ENCODE measurements around the gene CLEC3A. TPM values are rescaled to one million over a fixed set of nuclear protein-coding genes. Genes with fewer than 3 reads are reported as not detected.

Gene CLEC3A
- polyA plus RNA-seq, 1 donor (not counting 4 experiments of a cell fraction or from before 2014, with no cell fraction given): not detected

DNA sequence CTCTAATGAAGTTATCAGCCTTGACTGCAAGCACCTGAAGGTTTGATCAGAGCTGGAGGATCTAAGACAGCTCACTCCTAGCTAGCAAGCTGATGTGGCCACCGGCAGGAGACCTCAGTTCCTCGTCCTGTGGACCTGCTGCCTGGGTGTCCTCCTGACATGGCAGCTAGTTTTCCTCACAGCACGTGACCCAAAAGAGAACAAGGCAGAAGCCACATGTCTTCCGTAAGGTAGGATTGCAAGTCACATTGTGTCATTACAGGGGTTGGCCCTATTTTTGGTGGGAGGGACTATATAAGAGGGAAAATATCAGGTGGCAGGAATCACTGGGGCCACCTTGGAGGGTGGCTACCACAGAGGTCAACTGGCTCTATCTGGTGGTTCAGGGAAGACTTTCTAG is 59.0 kb downstream of the CLEC3A start:
- Histone ChIP-seq H3K4me1 (ENCODE audit: control insufficient read depth, extremely low read depth, insufficient read depth, low read length) (no peaks in the 10 kb centered on the region), H3K9ac (ENCODE audit: control insufficient read depth, extremely low read depth, insufficient read depth, low read length) (no peak overlapping the region), H2AFZ (ENCODE audit: control insufficient read depth, low read length) (no peak overlapping the region), H3K9me1 (ENCODE audit: control insufficient read depth, extremely low read depth, insufficient read depth, low read length) (no peaks in the 10 kb centered on the region), H3K27ac (ENCODE audit: control insufficient read depth, insufficient read depth, low read length) (no peak overlapping the region), H3K27me3 (ENCODE audit: control insufficient read depth, extremely low read depth, insufficient read depth, low read length) (no peaks in the 10 kb centered on the region), H3K9me3 (ENCODE audit: control insufficient read depth, low read depth, low read length) (no peaks in the 10 kb centered on the region), H4K20me1 (ENCODE audit: control insufficient read depth, extremely low read depth, insufficient read depth, low read length) (no peaks in the 10 kb centered on the region), H3K79me2 (ENCODE audit: control insufficient read depth, insufficient read depth, low read length) (no peaks in the 10 kb centered on the region), H3K4me3 (ENCODE audit: control insufficient read depth in 2 of 3, extremely low read depth in 1 of 3, insufficient read depth in 2 of 3, low read depth in 1 of 3, low read length in 3 of 3) (no peak overlapping the region), H3K36me3 (ENCODE audit: control insufficient read depth in 2 of 2, extremely low read depth in 1 of 2, insufficient read depth in 2 of 2, low read length in 2 of 2) (no peaks in the 10 kb centered on the region), H3K4me2 (ENCODE audit: control insufficient read depth, extremely low read depth, insufficient read depth, low read depth, low read length) (no peak overlapping the region)
- no peak for TF ChIP-seq EZH2 (IDR thresholded peaks at IDR 0.05; ENCODE audit: low read length)
- TF ChIP-seq, protein P1, sequence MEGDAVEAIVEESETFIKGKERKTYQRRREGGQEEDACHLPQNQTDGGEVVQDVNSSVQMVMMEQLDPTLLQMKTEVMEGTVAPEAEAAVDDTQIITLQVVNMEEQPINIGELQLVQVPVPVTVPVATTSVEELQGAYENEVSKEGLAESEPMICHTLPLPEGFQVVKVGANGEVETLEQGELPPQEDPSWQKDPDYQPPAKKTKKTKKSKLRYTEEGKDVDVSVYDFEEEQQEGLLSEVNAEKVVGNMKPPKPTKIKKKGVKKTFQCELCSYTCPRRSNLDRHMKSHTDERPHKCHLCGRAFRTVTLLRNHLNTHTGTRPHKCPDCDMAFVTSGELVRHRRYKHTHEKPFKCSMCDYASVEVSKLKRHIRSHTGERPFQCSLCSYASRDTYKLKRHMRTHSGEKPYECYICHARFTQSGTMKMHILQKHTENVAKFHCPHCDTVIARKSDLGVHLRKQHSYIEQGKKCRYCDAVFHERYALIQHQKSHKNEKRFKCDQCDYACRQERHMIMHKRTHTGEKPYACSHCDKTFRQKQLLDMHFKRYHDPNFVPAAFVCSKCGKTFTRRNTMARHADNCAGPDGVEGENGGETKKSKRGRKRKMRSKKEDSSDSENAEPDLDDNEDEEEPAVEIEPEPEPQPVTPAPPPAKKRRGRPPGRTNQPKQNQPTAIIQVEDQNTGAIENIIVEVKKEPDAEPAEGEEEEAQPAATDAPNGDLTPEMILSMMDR (optimal IDR thresholded peaks at IDR 0.05 in 1 of 3, IDR thresholded peaks at IDR 0.05 in 1 of 3, conservative IDR thresholded peaks at IDR 0.05 in 1 of 3; ENCODE audit: extremely low read depth in 1 of 3, insufficient read depth in 2 of 3, low read length in 3 of 3): no peak
- dilution Hi-C loops (cut with MboI; ENCODE audit: extremely low pct_ligation_motif_present, low sequenced_read_pairs): no loop called here
- no peak for FAIRE-seq
- no peak for DNase-seq (ENCODE audit: low read depth, low spot score)

Other genes with a start within 250 kb of the CLEC3A start
- not detected in 3 replicates for gene VAT1L, start 234.0 kb upstream of the CLEC3A start, polyA plus RNA-seq
- gene WWOX, start 77.1 kb downstream of the CLEC3A start, polyA plus RNA-seq: 2.9 to 5.8 TPM (median 5.1 TPM) in 3 replicates